ENCODE data around the gene GNPTG. TPM values are rescaled to one million over a fixed set of nuclear protein-coding genes. Genes with fewer than 3 reads are reported as not detected.

GNPTG gene
- total and polyA plus RNA-seq, 9 of the 15 experiments (the other 6 are each of a cell fraction or from before 2014, with no cell fraction given), result 0.69 to 33.3 (median 13.6) TPM

DNA sequence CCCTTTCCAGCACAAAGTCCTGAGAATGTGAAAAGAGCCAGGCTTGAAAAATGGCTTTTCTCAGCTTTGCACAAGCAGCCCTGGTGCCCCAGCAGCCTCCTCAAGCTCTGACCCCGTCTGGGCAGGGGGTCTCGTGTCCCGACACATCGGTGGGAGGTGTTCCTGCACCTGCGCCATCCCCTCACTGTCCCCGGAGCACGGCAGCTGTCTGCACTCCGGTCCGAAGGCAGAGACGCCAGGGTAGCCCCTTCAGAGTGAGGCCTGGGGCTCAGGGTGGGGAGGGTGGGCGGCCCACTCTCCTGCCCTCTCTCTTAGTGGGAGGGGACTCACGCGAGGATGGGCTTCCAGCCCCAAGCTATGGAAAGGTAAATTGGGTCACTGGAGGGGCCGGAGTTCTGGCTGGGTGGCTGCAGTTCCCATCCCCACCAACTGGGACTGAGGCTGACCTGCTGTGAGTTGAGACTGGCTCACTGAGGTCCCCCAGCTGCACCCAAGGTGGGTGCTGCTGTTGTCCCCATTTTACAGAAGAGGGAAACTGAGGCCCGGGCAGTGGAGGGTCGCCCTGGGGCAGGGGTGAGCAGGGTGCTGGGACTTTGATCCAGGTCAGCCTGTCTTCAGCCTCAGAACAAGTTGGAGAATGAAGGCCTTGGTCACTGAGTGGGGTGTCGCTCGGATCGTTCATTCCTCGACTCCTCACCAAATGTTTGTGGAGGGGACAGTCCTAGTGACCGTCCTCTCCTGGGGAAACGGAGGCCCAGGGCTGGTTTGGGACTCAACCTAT is 20.6 kb upstream of the GNPTG start (continued):
- TF ChIP-seq, protein P1, sequence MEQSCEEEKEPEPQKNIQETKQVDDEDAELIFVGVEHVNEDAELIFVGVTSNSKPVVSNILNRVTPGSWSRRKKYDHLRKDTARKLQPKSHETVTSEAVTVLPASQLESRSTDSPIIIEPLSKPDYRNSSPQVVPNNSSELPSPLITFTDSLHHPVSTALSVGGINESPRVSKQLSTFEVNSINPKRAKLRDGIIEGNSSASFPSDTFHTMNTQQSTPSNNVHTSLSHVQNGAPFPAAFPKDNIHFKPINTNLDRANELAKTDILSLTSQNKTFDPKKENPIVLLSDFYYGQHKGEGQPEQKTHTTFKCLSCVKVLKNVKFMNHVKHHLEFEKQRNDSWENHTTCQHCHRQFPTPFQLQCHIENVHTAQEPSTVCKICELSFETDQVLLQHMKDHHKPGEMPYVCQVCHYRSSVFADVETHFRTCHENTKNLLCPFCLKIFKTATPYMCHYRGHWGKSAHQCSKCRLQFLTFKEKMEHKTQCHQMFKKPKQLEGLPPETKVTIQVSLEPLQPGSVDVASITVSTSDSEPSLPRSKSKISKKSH (CRISPR knock-in tag; IDR thresholded peaks at IDR 0.05), result no peak
- TF ChIP-seq SAP30 (IDR thresholded peaks at IDR 0.05; ENCODE audit: borderline replicate concordance, insufficient read depth, low read depth, low read length, poor library complexity, severe bottlenecking), result no peak
- TF ChIP-seq KDM1A (IDR thresholded peaks at IDR 0.05), result peak; percentile 60 to 73; a peak in 3 of 4 replicates
- TF ChIP-seq KLF6 (CRISPR knock-in tag; IDR thresholded peaks at IDR 0.05; ENCODE audit: borderline replicate concordance), result no peak
- TF ChIP-seq MAFK (IDR thresholded peaks at IDR 0.05; ENCODE audit: low read length), result no peak
- TF ChIP-seq, protein P2, sequence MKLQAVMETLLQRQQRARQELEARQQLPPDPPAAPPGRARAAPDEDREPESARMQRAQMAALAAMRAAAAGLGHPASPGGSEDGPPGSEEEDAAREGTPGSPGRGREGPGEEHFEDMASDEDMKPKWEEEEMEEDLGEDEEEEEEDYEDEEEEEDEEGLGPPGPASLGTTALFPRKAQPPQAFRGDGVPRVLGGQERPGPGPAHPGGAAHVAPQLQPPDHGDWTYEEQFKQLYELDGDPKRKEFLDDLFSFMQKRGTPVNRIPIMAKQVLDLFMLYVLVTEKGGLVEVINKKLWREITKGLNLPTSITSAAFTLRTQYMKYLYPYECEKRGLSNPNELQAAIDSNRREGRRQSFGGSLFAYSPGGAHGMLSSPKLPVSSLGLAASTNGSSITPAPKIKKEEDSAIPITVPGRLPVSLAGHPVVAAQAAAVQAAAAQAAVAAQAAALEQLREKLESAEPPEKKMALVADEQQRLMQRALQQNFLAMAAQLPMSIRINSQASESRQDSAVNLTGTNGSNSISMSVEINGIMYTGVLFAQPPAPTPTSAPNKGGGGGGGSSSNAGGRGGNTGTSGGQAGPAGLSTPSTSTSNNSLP (IDR thresholded peaks at IDR 0.05; ENCODE audit: borderline replicate concordance, low read depth, low read length), result no peak
- TF ChIP-seq, protein P3, sequence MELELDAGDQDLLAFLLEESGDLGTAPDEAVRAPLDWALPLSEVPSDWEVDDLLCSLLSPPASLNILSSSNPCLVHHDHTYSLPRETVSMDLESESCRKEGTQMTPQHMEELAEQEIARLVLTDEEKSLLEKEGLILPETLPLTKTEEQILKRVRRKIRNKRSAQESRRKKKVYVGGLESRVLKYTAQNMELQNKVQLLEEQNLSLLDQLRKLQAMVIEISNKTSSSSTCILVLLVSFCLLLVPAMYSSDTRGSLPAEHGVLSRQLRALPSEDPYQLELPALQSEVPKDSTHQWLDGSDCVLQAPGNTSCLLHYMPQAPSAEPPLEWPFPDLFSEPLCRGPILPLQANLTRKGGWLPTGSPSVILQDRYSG (tag; conservative IDR thresholded peaks at IDR 0.05; ENCODE audit: low read depth), result 0 out of 2 replicates have a peak, but pooled peaks have one; percentile 23
- TF ChIP-seq ZFPM2 (CRISPR knock-in tag; IDR thresholded peaks at IDR 0.05), result no peak
- peak; percentile 4; the same call in 1 of the 2 replicates for TF ChIP-seq ZNF24 (IDR thresholded peaks at IDR 0.05)
